Kidney (tissue), 14 donors: Measurements from ENCODE around the gene NGF. TPM values are rescaled to one million over a fixed set of nuclear protein-coding genes. Genes with fewer than 3 reads are reported as not detected.

Source experiments
- DNase-seq, 5 donors: peaks; one replicate each; pipeline ENCODE4 v3.0.0-alpha.2; 2013 to 2020
- FAIRE-seq: peaks from 2 replicates; lab custom pipeline; 2012; peaks lifted over from hg19 to GRCh38; lab: Jason Lieb, UNC
- H3K27ac ChIP-seq, 2 donors: one replicate each; pipeline ENCODE4 v1.7.0; 2013; ENCODE audit warnings: low read depth in 2 of 2, low read length in 2 of 2, inconsistent platforms in 1 of 2
- H3K27me3 ChIP-seq: one replicate; pipeline ENCODE4 v1.7.1; 2013; ENCODE audit warnings: low read length, inconsistent platforms; ENCODE audit not compliant: control insufficient read depth, insufficient read depth
- H3K36me3 ChIP-seq, 3 donors: one replicate each; pipeline versions ENCODE4 v1.7.0 to v1.7.1; 2013; ENCODE audit warnings: low read length in 3 of 3, control low read depth in 1 of 3, inconsistent platforms in 1 of 3; ENCODE audit not compliant: insufficient read depth in 3 of 3, control insufficient read depth in 2 of 3
- H3K4me1 ChIP-seq, 3 donors: one replicate each; pipeline versions ENCODE4 v1.7.0 to v1.7.1; 2013; ENCODE audit warnings: low read length in 3 of 3, inconsistent platforms in 1 of 3, low read depth in 1 of 3; ENCODE audit not compliant: control insufficient read depth in 2 of 3, insufficient read depth in 2 of 3
- H3K4me3 ChIP-seq, 3 donors: one replicate each; pipeline versions ENCODE4 v1.7.0 to v1.8.1; 2013; ENCODE audit warnings: low read length in 3 of 3, control low read depth in 1 of 3, inconsistent platforms in 1 of 3
- H3K9ac ChIP-seq, 3 donors: one replicate each; pipeline versions ENCODE4 v1.7.0 to v1.7.1; 2013; ENCODE audit warnings: low read length in 3 of 3, control low read depth in 1 of 3, inconsistent platforms in 1 of 3
- H3K9me3 ChIP-seq, 3 donors: one replicate each; pipeline versions ENCODE4 v1.7.0 to v1.7.1; 2013; ENCODE audit warnings: low read length in 3 of 3, control low read depth in 1 of 3, inconsistent platforms in 1 of 3; ENCODE audit not compliant: control insufficient read depth in 2 of 3, insufficient read depth in 1 of 3
- CTCF ChIP-seq: IDR thresholded peaks from 3 replicates; pipeline ENCODE4 v1.5.1; 2012; ENCODE audit warnings: mild to moderate bottlenecking, moderate library complexity, borderline replicate concordance; ENCODE audit not compliant: insufficient read depth; ENCODE audit errors: extremely low read depth
- intact Hi-C: fragments of 100-400 bp; cut with DNase I; formaldehyde crosslinking; loops from one replicate; pipeline ENCODE4 v1.11.1; 2022
- polyA plus RNA-seq: library from polyadenylated mRNA; stranded (reverse); fragments of 350-450 nt; fragmentation: Illumina TruSeq; extraction: RNeasy Lipid Tissue Mini Kit (QIAGEN cat#74804); gene quantifications from one replicate; pipeline ENCODE4 v1.2.3, GENCODE V29; 2014; ENCODE audit warnings: low read depth, low replicate concordance; ENCODE audit not compliant: insufficient read depth
- total RNA-seq: library from RNA; stranded (reverse); fragmentation: NEBNext Ultra II Directional; extraction: Animal tissue kit (Norgen Biotek cat#: 25700); gene quantifications from one replicate; pipeline ENCODE4 v1.2.1, GENCODE V29; 2021
- donor health status: control.
- donor health status: control.
- donor health status: control.
- donor health status: control.
- donor health status: control.
- donor health status: DM: yes; HTN: yes; CAD: no.
- donor health status: Normal renal cell carcinoma (clear cell type).

Gene NGF
- total and polyA plus RNA-seq, 2 donors from 2014 or later, result 1.2 to 6.0 TPM

GRCh38 chr1:115356356-115356755 is 18.3 kb upstream of the NGF start:
- Histone ChIP-seq H3K36me3 (no peaks in the 10 kb centered on the region), H3K4me1 (no peaks in the 10 kb centered on the region), H3K27ac (no peak overlapping the region), H3K4me3 (no peak overlapping the region), H3K9me3 (no peaks in the 10 kb centered on the region), H3K9ac (no peak overlapping the region), H3K27me3 (no peaks in the 10 kb centered on the region)
- intact Hi-C loops, result no loop called here
- FAIRE-seq, result no peak
- DNase-seq, result no peak
- no peak for TF ChIP-seq CTCF

GRCh38 chr1:115355069-115355468 is 17.0 kb upstream of the NGF start:
- Histone ChIP-seq H3K4me1 (no peaks in the 10 kb centered on the region), H3K9ac (no peak overlapping the region), H3K27ac (no peak overlapping the region), H3K27me3 (no peaks in the 10 kb centered on the region), H3K9me3 (no peaks in the 10 kb centered on the region), H3K36me3 (no peaks in the 10 kb centered on the region), H3K4me3 (no peak overlapping the region)
- intact Hi-C loops, result no loop called here
- DNase-seq, result no peak
- no peak for TF ChIP-seq CTCF
- no peak for FAIRE-seq

GRCh38 chr1:115351143-115351542 is 13.1 kb upstream of the NGF start:
- Histone ChIP-seq H3K27me3 (no peaks in the 10 kb centered on the region), H3K9ac (no peak overlapping the region), H3K27ac (no peak overlapping the region), H3K4me3 (no peak overlapping the region), H3K36me3 (no peaks in the 10 kb centered on the region), H3K4me1 (no peaks in the 10 kb centered on the region), H3K9me3 (no peaks in the 10 kb centered on the region)
- DNase-seq (no peak), FAIRE-seq (no peak)
- intact Hi-C loops, result no loop called here
- TF ChIP-seq CTCF, result no peak

GRCh38 chr1:115348636-115349035 is 10.6 kb upstream of the NGF start:
- no peak overlapping the region for H3K4me3 ChIP-seq
- intact Hi-C loops, result no loop called here
- H3K9me3 ChIP-seq, result no peaks in the 10 kb centered on the region
- TF ChIP-seq CTCF, result no peak
- no peaks in the 10 kb centered on the region for H3K27me3 ChIP-seq
- no peak for FAIRE-seq
- no peak overlapping the region for H3K9ac ChIP-seq
- H3K27ac ChIP-seq, result no peak overlapping the region
- H3K4me1 ChIP-seq, result no peaks in the 10 kb centered on the region
- DNase-seq, result no peak
- H3K36me3 ChIP-seq, result no peaks in the 10 kb centered on the region
